GM18858 (cell line): ENCODE results near the gene OSBPL10.
"Not testable (repeated sequence)": the region's sequence is repeated elsewhere in the genome, so short reads cannot be mapped to it uniquely, and the experiment has no call there.

ENCODE experiments used
- ATAC-seq: cut with Tn5 transposase; IDR thresholded peaks from one replicate; pipeline ENCODE4 v1.9.1; 2021; ENCODE audit not compliant: unreplicated experiment

The OSBPL10 gene

DNA sequence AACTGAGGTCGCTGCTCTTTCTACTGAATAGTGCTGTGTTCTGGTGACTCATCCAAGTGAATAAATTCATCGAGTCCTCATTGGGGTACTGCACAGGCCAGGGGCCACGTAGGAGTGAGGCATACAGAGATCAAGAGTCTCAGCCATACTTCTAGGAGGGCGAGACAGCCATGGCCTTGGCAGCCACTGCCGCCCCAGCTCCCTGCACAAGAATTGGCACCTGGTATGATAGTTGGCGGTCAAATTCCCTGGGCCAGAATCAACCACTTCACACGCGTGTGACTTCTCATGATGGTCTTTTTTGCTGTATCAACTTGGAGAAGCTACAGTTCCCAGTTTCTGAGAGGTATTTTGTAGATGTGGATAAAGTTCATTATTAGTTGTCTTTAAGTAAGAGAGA is 161.6 kb downstream of the OSBPL10 start:
- no peak for ATAC-seq

DNA sequence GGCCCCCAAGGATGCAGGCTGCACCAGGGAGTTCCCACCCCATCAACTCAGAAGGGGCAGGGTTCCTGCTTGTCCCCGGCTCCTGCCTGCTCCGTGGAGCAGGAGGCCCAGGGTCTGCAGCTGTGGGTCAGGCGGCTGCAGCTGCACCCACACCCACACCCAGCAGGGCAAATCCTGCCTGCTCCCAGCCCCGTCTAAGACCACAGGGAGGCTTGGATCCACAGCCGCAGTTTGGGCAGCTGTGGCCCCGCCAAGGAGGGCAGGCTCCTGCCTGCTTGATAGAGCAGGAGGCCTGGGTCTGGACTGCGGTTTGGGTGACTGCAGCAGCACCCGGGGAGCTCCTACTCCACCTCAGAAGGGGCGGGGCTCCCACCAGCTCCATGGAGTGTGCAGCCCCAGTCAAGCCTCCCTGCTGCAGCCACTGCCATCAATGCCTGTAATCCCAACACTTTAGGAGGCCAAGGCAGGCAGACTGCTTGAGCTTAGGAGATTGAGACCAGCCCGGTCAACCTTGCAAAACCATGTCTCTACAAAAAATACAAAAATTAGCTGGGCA is 163.6 kb downstream of the OSBPL10 start:
- ATAC-seq: no peak

DNA sequence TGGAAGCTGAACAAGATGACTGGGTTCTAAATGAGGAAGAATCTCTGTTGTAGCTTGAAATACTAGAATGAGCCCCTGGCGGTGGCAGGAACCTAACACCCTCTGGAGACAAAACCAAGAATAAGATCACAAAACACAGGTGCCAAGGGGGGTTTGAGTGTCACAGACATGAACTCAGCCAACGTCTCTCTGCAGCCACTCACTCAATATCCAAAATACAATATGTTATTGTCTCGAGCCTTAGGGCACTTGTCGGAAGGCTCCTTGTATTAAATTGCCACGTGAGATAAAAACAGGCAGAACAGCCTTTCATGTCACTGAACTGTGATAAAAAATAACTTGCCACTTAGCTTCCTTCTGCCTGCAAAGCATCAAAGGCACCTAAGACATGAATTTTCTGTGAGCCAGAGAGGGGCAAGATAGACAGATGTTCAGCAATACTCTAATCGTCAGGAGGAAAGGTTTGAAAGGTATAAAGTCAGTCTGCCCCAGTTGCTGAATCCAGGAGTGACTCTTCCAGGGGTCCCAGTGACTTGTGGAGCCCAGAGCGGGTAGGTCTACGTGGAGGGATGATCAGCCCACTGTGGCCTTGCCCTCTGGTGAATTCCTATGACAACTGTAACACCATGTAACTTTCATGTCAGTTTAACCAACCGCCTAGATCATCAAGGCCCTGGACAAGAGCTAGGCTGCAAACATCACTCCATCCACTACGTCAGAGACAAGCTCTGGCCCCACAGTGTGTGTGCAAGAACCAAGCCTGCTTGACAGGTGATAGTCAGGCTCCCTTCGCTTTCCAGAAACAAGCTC is 165.2 kb downstream of the OSBPL10 start:
- no peak for ATAC-seq

DNA sequence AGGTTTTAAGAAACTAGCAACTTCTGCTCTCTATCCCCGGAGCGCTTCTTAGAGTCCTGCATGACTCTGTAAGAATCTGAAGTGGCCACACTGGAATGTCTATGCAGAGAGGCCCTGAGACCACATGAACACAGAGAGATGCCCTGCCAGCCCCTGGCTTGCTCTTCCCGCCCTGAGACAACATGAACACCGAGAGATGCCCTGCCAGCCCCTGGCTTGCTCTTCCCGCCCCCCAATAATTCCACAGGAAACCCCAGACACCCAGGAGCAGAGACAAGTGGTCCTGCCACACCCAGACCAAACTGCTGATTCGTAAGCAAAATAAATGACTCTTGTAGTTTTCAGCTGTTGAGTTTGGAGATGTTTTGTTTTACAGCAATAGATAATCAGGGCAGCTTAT is 166.1 kb downstream of the OSBPL10 start:
- ATAC-seq: no peak

DNA sequence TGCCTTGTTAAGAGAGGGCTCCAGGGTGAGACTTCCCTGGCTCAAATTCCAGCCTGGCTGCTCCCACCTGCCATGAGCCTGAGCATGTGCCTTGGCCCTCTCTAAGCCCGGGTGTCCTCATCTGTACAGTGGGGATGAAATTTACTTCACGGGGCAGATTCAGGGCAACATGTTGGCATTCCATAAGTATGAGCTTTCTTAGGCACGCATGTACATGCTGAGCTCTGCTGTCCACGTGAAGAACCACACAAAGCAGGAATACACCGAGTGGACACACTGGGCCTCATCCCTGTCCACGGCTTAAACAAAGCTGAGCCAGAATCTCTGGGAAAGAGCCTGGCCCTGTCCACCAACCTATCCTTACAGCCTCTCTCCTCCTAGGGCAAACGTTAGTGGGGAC is 167.4 kb downstream of the OSBPL10 start:
- ATAC-seq: no peak

DNA sequence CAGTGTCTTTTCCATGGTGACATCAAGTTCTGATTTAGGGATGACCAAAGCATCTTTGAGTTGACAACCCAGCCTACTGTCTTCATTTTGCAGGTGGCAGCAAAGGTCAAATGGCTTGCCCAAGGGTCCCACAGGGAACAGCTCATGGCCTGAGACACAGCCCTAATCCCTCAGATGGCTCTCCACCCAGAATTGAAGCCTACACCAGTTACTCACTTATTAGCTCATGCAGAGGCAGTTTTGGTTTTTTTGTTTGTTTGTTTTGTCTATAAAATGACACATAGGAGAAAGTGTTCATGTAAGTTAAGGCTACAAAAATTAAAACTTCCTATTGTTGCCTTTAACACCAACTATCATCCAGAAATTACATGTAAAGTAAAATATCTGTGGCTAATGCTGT is 167.9 kb downstream of the OSBPL10 start:
- no peak for ATAC-seq

DNA sequence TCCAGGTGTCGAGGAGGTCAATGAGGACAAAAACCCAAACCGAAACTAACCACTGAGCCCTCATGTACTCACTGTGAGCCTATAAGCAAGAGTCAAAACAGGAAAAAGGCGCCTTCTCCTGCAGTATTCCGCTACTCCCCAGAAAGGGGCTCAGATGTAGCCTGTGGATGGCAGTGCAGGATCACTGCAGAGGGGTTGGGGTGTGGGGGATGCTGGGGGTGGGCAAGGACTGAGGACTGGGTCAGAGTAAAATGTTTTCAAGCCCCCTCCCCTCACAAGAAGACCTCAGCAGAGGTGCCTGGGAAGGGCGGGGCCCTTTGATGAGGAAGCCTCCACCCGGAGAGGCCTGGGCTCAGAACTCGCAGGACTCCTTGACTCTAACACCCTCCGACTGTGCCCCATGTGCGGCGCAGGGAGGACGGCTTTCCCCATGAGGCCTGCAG is 170.1 kb downstream of the OSBPL10 start:
- no peak for ATAC-seq

DNA sequence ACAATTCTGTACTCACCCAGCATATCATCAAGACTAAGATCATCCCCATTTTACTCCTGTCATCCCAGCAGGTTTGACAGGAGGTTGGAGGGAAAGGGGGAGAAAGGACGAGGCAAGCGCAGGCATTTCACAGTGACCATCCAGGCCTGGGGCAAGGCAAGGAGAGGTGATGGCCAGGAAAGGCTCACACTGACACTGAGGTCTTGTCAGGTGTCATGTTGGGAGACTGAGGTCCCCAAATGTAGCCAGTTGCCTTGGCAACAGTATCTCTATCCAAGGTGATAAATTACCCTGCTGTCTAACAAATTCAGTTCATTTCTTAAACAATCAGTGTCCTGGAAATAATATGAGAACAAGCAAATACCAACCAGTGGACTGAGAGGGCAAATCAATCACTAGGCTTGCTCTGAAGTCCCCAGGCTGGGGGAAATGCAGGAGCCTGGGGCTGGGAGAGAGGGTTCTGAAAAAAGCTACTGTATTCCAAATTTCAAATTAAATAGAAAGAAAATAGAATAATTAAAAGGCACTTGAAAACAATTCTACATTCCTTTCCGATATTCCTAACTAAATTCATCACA is 172.8 kb downstream of the OSBPL10 start:
- ATAC-seq: no peak

DNA sequence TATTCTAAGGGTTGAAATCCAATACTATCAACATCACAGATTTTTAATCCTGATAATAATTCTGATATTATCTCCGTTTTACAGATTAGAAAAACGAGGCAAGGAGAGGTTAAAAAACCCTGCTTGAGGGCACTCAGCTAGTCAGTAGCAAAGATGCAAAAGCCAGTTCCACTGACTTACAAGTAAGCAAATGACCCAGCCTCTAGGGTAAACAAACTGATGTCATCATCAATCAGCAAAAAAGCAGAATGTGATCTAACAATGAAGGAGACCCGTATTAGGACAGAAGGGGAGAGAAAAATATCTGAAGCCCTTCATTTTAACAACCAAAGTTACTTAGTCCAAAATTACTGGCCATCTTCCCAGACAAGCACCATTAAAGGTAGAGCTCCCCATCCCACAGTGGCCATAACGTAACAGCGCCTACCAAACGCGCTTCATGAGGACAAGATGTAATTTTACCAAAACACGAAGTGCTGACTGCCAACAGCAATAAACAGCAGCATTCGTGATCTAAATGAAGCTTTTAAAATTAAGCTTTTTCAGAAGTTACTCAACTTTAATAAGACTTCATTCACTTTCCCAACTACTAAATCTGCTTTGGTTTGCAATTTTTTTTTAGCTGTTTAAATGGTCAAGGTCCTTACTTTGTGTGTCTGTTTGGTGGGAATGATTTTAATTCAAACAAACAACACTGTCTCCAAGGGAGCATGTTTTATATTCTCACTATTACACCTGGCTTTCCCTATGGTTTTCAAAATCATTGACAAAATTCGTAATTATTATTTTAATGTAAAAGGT is 176.6 kb downstream of the OSBPL10 start:
- ATAC-seq: no peak

DNA sequence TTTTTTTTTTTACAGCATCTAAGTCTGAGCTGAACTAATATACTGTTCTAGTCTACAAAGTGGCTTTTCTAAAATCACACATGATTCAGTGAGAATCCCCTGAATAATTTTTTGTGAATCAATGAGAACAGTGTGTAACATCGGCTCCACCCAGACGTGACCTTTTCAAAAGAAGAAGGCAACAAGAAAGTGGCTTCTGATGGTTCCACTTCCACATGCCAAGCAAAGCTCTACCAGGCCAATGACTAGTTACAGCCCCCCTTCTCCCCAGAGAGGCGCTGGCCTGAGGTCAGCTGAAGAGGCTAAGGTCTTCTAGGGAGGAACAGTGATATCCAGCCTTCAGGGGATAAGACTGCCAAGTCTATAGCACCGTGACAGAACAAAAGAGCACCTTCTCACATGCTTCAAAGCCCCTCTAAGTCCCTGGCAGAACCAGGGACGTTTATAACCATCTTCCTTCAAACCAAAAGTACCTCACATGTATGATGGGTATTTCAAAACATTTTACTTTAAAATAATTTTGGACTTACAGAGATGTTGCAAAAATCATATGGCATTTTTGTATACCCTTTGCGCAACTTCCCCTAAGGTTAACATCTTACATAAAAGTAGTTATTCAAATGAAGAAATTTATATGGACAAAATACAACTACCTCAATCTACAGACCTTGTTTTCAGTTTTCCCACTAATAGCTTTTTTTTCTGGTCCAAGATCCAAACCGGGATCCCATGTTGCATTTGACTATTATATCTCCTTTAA is 177.9 kb downstream of the OSBPL10 start:
- ATAC-seq: no peak

DNA sequence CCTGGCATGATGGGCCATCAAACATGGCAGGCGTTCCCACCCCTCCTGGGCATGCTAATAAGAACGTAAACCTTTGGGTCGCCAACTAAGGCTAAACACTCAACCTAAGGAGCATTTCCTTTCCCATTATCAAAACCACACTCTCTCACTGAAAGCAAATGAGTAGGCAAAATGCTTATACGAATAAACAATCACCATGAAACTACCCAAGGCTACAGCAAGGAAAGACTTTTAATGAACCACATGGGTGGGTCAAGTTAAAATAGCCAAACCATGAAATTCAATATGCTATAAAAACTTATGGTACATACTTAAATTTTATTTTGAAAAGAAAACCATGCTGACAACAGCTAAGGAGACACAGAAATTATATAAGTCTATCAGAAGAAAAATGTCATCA is 180.6 kb downstream of the OSBPL10 start:
- no peak for ATAC-seq

DNA sequence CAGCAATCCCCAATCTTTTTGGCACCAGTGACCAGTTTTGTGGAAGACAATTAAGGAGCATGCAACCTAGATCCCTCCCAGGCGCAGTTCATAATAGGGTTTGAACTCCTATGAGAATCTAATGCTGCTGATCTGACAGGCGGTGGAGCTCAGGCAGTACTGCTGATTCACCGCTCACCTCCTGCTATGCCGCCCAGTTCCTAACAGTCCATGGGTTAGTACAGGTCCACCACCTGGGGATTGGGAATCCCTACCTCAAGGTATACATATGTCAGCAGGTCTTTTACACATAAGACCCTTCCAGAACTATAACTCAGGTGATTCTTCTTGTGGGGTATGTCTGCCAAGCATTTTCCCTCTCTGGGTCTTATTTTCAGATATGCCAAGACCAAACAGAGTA is 182.2 kb downstream of the OSBPL10 start:
- ATAC-seq: no peak

DNA sequence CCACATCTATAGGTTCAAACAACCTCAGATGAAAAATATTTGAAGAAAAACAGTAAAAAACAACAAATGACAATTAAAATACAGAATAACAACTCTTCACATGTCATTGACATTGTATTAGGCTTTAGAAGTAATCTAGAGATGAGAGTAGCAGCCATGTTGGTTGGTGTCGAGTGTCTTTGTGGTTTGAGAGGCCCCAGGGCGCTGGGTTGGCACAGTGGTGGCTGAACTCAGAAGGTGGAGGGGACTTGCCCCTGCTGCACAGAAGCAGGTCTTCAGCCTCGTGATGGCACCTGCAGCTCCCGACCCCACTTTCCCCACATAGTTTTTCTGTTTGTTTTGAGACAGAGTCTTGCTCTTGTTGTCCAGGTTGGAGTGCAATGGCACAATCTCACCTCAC is 187.2 kb downstream of the OSBPL10 start:
- no peak for ATAC-seq

DNA sequence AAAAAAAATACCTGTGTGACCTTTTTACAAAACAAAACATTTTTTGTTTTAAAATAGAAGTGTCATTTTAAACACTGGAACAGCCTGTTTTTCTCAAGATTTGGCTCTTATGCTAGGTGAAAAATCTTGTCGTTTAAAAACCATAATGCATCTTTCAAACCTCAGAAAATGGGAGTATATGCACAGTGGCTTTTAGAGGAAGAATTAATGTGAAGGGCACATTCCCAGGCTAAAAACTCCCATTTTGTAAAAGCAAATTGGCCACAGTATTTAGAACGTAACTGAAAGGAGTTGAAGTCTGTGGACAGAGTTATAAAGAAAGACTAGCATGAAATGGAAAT is 190.0 kb downstream of the OSBPL10 start:
- ATAC-seq: no peak

DNA sequence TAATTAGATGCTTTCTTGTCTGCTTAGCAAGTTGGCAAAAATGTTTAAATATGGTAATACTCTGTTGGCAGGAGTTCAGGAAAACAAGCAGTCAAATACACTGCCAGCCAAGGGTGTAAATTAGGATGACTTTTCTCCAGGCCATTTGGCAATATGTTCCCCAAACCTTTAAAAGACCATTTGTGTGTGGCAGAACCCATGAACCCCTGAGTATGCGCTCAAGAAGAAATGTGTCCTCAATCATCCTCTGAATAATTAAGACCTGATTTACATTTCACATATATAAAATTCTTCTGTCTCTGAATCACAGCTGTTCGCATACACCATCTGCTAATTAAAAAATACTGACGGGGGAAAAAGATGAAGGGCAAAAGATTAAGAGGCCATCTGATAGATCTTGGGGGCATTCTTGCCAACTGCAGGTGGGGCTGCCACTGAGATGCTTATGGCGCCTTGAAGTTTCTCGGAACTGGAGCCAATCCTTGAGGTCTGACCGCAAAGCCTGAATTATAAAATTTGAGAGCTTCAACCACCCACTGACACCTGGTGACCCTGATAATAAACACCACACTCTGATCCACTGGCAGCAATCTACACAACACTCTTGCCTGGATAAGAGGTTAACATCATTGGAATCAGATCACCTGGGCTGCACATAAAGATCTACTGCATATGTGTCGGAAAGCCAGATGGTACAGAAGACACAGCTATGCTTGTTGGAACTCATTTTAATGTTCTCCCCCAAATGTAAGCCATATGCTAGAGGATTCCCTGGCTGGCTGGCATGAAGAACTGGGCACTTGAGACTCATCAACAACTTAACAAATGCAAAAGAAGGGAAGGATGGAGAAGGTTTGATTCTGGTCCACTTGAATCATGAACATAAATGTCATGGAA is 190.6 kb downstream of the OSBPL10 start:
- no peak for ATAC-seq

DNA sequence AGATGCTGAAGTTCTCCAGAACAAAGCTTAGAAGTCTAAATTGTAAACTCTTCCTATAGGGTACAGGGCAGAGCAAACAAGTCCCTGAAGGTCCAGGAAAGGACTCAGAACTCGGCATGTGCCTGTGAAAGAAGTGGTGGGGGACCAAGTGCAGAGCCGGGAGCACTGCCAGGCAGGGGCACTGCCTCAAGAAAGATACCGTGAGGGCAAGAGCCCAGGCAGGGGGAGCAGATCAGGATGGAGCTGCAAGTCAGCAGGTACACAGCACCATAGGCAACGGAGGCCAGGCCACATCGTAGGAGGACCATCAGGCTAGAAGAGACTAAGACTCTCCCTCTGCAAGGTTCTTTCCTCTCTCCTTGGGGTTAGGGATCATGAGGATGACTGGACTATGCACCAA is 191.6 kb downstream of the OSBPL10 start:
- no peak for ATAC-seq

DNA sequence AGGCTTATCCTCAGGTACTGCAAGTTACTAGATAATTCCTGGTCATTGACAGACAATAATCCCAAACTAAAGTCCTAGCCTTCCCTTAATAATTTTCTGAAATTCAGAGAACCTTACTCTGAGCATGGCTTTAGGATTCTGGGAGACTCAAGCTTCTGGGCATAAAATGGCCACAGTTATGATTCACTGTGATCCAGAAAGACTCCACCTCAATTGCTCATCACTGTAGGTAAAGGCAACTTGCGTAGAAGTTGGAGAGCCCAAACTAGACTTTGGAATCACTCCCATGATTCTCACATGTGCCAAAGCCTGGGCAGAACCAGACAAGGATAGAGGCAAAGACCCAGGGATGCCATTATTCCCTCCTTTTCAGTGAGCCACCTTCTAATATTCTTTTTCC is 195.3 kb downstream of the OSBPL10 start:
- ATAC-seq: no peak

DNA sequence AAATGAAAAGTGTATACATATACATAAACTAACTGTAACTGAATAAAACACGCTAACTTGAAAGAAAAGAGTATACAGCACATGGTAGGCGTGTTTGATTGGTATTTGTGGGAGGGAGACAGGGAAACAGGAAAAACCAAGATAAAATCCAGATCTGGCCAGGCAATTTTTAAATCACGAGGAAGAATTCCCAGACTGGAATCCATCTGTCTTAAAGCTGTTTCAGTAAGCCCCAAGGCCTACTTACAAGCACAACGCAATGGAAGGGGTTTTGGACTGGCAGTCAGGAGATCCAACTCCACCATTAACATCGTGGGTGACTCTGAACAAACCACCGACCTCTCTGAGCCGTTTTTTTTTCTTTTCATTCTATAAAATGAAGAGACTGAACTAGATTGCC is 195.8 kb downstream of the OSBPL10 start:
- no peak for ATAC-seq

DNA sequence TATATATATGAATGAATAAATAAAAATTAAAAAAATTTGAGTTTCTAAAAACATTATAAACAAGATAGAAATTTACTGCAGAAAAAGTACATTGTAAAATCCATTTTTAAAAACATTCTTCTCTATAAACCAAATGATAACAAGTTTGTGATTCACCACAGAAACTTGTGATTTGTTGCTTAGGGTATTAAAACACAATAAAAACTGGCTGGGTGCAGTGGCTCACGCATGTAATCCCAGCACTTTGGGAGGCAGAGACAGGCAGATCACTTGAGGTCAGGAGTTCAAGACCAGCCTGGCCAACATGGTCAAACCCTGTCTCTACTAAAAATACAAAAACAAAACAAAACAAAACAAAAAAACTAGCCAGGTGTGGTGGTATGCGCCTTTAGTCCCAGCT is 197.2 kb downstream of the OSBPL10 start:
- ATAC-seq: not testable (repeated sequence)

DNA sequence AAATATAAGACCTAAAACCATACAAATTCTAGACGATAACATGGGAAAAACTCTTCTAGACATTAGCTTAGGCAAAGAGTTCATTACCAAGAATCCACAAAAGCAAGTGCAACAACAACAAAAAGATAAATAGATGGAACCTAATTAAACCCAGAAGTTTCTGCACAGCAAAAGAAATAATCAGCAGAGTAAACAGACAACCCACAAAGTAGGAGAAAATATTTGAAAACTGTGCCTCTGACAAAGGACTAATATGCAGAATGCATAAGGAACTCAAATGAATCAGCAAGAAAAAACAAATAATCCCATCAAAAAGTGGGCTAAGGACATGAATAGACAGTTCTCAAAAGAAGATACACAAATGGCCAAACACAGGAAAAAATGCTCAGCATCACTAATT is 198.8 kb downstream of the OSBPL10 start:
- not testable (repeated sequence) for ATAC-seq
